ENCODE data around the gene SEC22A. TPM values are rescaled to one million over a fixed set of nuclear protein-coding genes. Genes with fewer than 3 reads are reported as not detected.
"Not testable (repeated sequence)": the region's sequence is repeated elsewhere in the genome, so short reads cannot be mapped to it uniquely, and the experiment has no call there.

The SEC22A gene
- total RNA-seq, 1 donor: 27.9 TPM

- H2AFZ ChIP-seq (ENCODE audit: low read length): no peak overlapping the region
- H3K27me3 ChIP-seq (ENCODE audit: insufficient read depth, low read length): no peaks in the 10 kb centered on the region
- peaks cover 3% of the 10 kb centered on the region for H3K4me1 ChIP-seq (ENCODE audit: insufficient read depth, low read length)
- no peak overlapping the region for H3K4me3 ChIP-seq (ENCODE audit: insufficient read depth, low read length)
- H3K79me2 ChIP-seq (ENCODE audit: insufficient read depth, low read length): peaks cover 2% of the 10 kb centered on the region
- DNase-seq (ENCODE audit: insufficient read length, low spot score, missing footprints): no peak
- H3K36me3 ChIP-seq (ENCODE audit: insufficient read depth, low read length): peaks cover 12% of the 10 kb centered on the region
- H4K20me1 ChIP-seq (ENCODE audit: insufficient read depth, low read length): no peaks in the 10 kb centered on the region
- no peak for TF ChIP-seq CTCF (IDR thresholded peaks at IDR 0.05; ENCODE audit: extremely low read depth, low read depth, low read length)
- H3K4me2 ChIP-seq (ENCODE audit: insufficient read depth, low read length): no peak overlapping the region
- H3K27ac ChIP-seq (ENCODE audit: low read depth, low read length): no peak overlapping the region
- peaks cover 2% of the 10 kb centered on the region for H3K9me3 ChIP-seq (ENCODE audit: low read depth, low read length)
These were observed 27.4 kb downstream of the SEC22A start for GRCh38 chr3:123229145-123229544.

GRCh38 chr3:123236902-123237301 is 35.2 kb downstream of the SEC22A start:
- TF ChIP-seq CTCF (IDR thresholded peaks at IDR 0.05; ENCODE audit: extremely low read depth, low read depth, low read length): no peak
- no peak for DNase-seq (ENCODE audit: insufficient read length, low spot score, missing footprints)
- H3K27me3 ChIP-seq (ENCODE audit: insufficient read depth, low read length): no peaks in the 10 kb centered on the region
- no peak overlapping the region for H3K4me3 ChIP-seq (ENCODE audit: insufficient read depth, low read length)
- no peak overlapping the region for H2AFZ ChIP-seq (ENCODE audit: low read length)
- no peak overlapping the region for H3K27ac ChIP-seq (ENCODE audit: low read depth, low read length)
- no peaks in the 10 kb centered on the region for H3K9me3 ChIP-seq (ENCODE audit: low read depth, low read length)
- H3K79me2 ChIP-seq (ENCODE audit: insufficient read depth, low read length): peaks cover 6% of the 10 kb centered on the region
- peaks cover 6% of the 10 kb centered on the region for H3K36me3 ChIP-seq (ENCODE audit: insufficient read depth, low read length)
- H3K4me2 ChIP-seq (ENCODE audit: insufficient read depth, low read length): no peak overlapping the region
- H3K4me1 ChIP-seq (ENCODE audit: insufficient read depth, low read length): no peaks in the 10 kb centered on the region
- peaks cover 2% of the 10 kb centered on the region for H4K20me1 ChIP-seq (ENCODE audit: insufficient read depth, low read length)

GRCh38 chr3:123239186-123239585 is 37.4 kb downstream of the SEC22A start:
- not testable (repeated sequence) for H3K27ac ChIP-seq (ENCODE audit: low read depth, low read length); H3K27me3 ChIP-seq (ENCODE audit: insufficient read depth, low read length); DNase-seq (ENCODE audit: insufficient read length, low spot score, missing footprints); H3K9me3 ChIP-seq (ENCODE audit: low read depth, low read length); H3K79me2 ChIP-seq (ENCODE audit: insufficient read depth, low read length); H3K4me2 ChIP-seq (ENCODE audit: insufficient read depth, low read length); H4K20me1 ChIP-seq (ENCODE audit: insufficient read depth, low read length); H3K4me1 ChIP-seq (ENCODE audit: insufficient read depth, low read length); H2AFZ ChIP-seq (ENCODE audit: low read length); H3K4me3 ChIP-seq (ENCODE audit: insufficient read depth, low read length)
- H3K36me3 ChIP-seq (ENCODE audit: insufficient read depth, low read length): peaks cover 13% of the 10 kb centered on the region

- Histone ChIP-seq H3K27ac (ENCODE audit: low read depth, low read length) (no peak overlapping the region), H3K79me2 (ENCODE audit: insufficient read depth, low read length) (peaks cover 6% of the 10 kb centered on the region), H3K4me2 (ENCODE audit: insufficient read depth, low read length) (no peak overlapping the region), H3K36me3 (ENCODE audit: insufficient read depth, low read length) (peaks cover 13% of the 10 kb centered on the region), H3K4me3 (ENCODE audit: insufficient read depth, low read length) (no peak overlapping the region), H2AFZ (ENCODE audit: low read length) (no peak overlapping the region), H4K20me1 (ENCODE audit: insufficient read depth, low read length) (peaks cover 2% of the 10 kb centered on the region), H3K9me3 (ENCODE audit: low read depth, low read length) (no peaks in the 10 kb centered on the region), H3K27me3 (ENCODE audit: insufficient read depth, low read length) (no peaks in the 10 kb centered on the region), H3K4me1 (ENCODE audit: insufficient read depth, low read length) (no peaks in the 10 kb centered on the region)
- TF ChIP-seq CTCF (IDR thresholded peaks at IDR 0.05; ENCODE audit: extremely low read depth, low read depth, low read length): no peak
- DNase-seq (ENCODE audit: insufficient read length, low spot score, missing footprints): no peak
These were observed 38.0 kb downstream of the SEC22A start for GRCh38 chr3:123239756-123240155.
